ENCODE data around the gene SPRY2.

GRCh38 chr13:80307401-80307987 lies 33.4 kb downstream of the SPRY2 start:
- TF ChIP-seq CTCF (conservative IDR thresholded peaks at IDR 0.05; ENCODE audit: low read length) = no peak
- no peak for TF ChIP-seq EZH2phosphoT487 (IDR thresholded peaks at IDR 0.05; ENCODE audit: borderline replicate concordance)

Data from Loucy (cell line).